GM21526 (cell line): Measurements from ENCODE around the gene TINAG.

ENCODE experiments used
- ATAC-seq: cut with Tn5 transposase; IDR thresholded peaks from one replicate; pipeline ENCODE4 v1.9.1; 2021; ENCODE audit warnings: moderate library complexity; ENCODE audit not compliant: unreplicated experiment, low FRiP score

The TINAG gene

GRCh38 chr6:54308289-54308985, at the start of gene TINAG:
TINAG (plus strand) TSS chr6:54308441; CDS start chr6:54308551, 110 bp downstream.
- ATAC-seq, result no peak

GRCh38 chr6:54260025-54260424, 48.2 kb upstream of the TINAG start:
- ATAC-seq, result no peak

GRCh38 chr6:54262499-54262898, 45.7 kb upstream of the TINAG start:
- no peak for ATAC-seq

GRCh38 chr6:54262971-54263370, 45.3 kb upstream of the TINAG start:
- no peak for ATAC-seq

GRCh38 chr6:54264581-54265272, 43.5 kb upstream of the TINAG start:
- ATAC-seq, result no peak

GRCh38 chr6:54266400-54266923, 41.8 kb upstream of the TINAG start:
- ATAC-seq, result no peak

- ATAC-seq, result no peak
These were observed 40.4 kb upstream of the TINAG start for GRCh38 chr6:54267798-54268197.

- ATAC-seq, result no peak
These were observed 34.9 kb upstream of the TINAG start for GRCh38 chr6:54273214-54273820.

GRCh38 chr6:54274383-54274782, 33.9 kb upstream of the TINAG start:
- ATAC-seq, result no peak

- ATAC-seq, result no peak
These were observed 26.1 kb upstream of the TINAG start for GRCh38 chr6:54282186-54282585.

GRCh38 chr6:54284161-54284860, 23.9 kb upstream of the TINAG start:
- ATAC-seq, result no peak

GRCh38 chr6:54285595-54285994, 22.6 kb upstream of the TINAG start:
- no peak for ATAC-seq

GRCh38 chr6:54286141-54286540, 22.1 kb upstream of the TINAG start:
- no peak for ATAC-seq

- no peak for ATAC-seq
These were observed 19.8 kb upstream of the TINAG start for GRCh38 chr6:54288474-54288873.

GRCh38 chr6:54289426-54289825, 18.8 kb upstream of the TINAG start:
- no peak for ATAC-seq

GRCh38 chr6:54291146-54291545, 17.1 kb upstream of the TINAG start:
- peak; percentile 72 for ATAC-seq

- peak; percentile 78 for ATAC-seq
These were observed 16.5 kb upstream of the TINAG start for GRCh38 chr6:54291738-54292137.

GRCh38 chr6:54294965-54295532, 13.2 kb upstream of the TINAG start:
- ATAC-seq, result no peak

- ATAC-seq, result no peak
These were observed 8.5 kb upstream of the TINAG start for GRCh38 chr6:54299542-54300269.

GRCh38 chr6:54301770-54302169, 6.5 kb upstream of the TINAG start:
- ATAC-seq, result no peak
